HEK293 (cell line): ENCODE data around the gene FHIT.

Source experiments
- ELK4 ChIP-seq: IDR thresholded peaks from 2 replicates; pipeline ENCODE4 v1.6.1; 2011; ENCODE audit warnings: mild to moderate bottlenecking, low read depth, low read length, borderline replicate concordance
- GFI1B ChIP-seq: fragments of 450-650 bp; formaldehyde crosslinking; IDR thresholded peaks from 2 replicates; pipeline ENCODE4 v1.5.1; 2016; ENCODE audit warnings: missing biosample characterization, missing genetic modification characterization
- GLI4 ChIP-seq: fragments of 450-650 bp; formaldehyde crosslinking; IDR thresholded peaks from 2 replicates; pipeline ENCODE4 v1.5.1; 2016; ENCODE audit warnings: missing biosample characterization, missing genetic modification characterization
- GLIS1 ChIP-seq: fragments of 450-650 bp; formaldehyde crosslinking; IDR thresholded peaks from 2 replicates; pipeline ENCODE4 v1.5.1; 2016; ENCODE audit warnings: missing biosample characterization, missing genetic modification characterization
- HIC1 ChIP-seq: fragments of 450-650 bp; formaldehyde crosslinking; IDR thresholded peaks from 2 replicates; pipeline ENCODE4 v1.5.1; 2016; ENCODE audit warnings: missing biosample characterization, missing genetic modification characterization
- KLF16 ChIP-seq: fragments of 450-650 bp; formaldehyde crosslinking; IDR thresholded peaks from 2 replicates; pipeline ENCODE4 v1.5.1; 2017; ENCODE audit warnings: missing biosample characterization, missing genetic modification characterization
- MYNN ChIP-seq: fragments of 450-650 bp; formaldehyde crosslinking; IDR thresholded peaks from 2 replicates; pipeline ENCODE4 v1.5.1; 2016; ENCODE audit warnings: missing biosample characterization, missing genetic modification characterization, borderline replicate concordance
- PRDM10 ChIP-seq: fragments of 450-650 bp; formaldehyde crosslinking; IDR thresholded peaks from 2 replicates; pipeline ENCODE4 v1.5.1; 2016; ENCODE audit warnings: missing biosample characterization, missing genetic modification characterization
- YY2 ChIP-seq: fragments of 450-650 bp; formaldehyde crosslinking; IDR thresholded peaks from 2 replicates; pipeline ENCODE4 v1.5.1; 2016; ENCODE audit warnings: missing biosample characterization, missing genetic modification characterization
- ZBTB20 ChIP-seq: fragments of 450-650 bp; formaldehyde crosslinking; IDR thresholded peaks from 2 replicates; pipeline ENCODE4 v1.5.1; 2016; ENCODE audit warnings: missing biosample characterization, missing genetic modification characterization
- ZBTB21 ChIP-seq: fragments of 450-650 bp; formaldehyde crosslinking; IDR thresholded peaks from 2 replicates; pipeline ENCODE4 v1.5.1; 2017; ENCODE audit warnings: missing biosample characterization, missing genetic modification characterization
- ZBTB48 ChIP-seq: fragments of 450-650 bp; formaldehyde crosslinking; IDR thresholded peaks from 2 replicates; pipeline ENCODE4 v1.5.1; 2016; ENCODE audit warnings: missing biosample characterization, missing genetic modification characterization
- ZBTB8A ChIP-seq: fragments of 450-650 bp; formaldehyde crosslinking; IDR thresholded peaks from 2 replicates; pipeline ENCODE4 v1.5.1; 2016; ENCODE audit warnings: missing biosample characterization, missing genetic modification characterization
- ZNF239 ChIP-seq: fragments of 450-650 bp; formaldehyde crosslinking; IDR thresholded peaks from 2 replicates; pipeline ENCODE4 v1.5.1; 2016; ENCODE audit warnings: missing biosample characterization, missing genetic modification characterization
- ZNF335 ChIP-seq: fragments of 450-650 bp; formaldehyde crosslinking; conservative IDR thresholded peaks from 2 replicates; pipeline ENCODE4 v1.5.1; 2016; ENCODE audit warnings: missing biosample characterization, missing genetic modification characterization
- ZNF391 ChIP-seq: fragments of 450-650 bp; formaldehyde crosslinking; IDR thresholded peaks from 2 replicates; pipeline ENCODE4 v1.5.1; 2016; ENCODE audit warnings: low read depth, missing biosample characterization, missing genetic modification characterization, borderline replicate concordance
- ZNF518A ChIP-seq: fragments of 450-650 bp; formaldehyde crosslinking; conservative IDR thresholded peaks from 2 replicates; pipeline ENCODE4 v1.5.1; 2016; ENCODE audit warnings: low read depth, missing biosample characterization, missing genetic modification characterization
- ZNF544 ChIP-seq: fragments of 450-650 bp; formaldehyde crosslinking; IDR thresholded peaks from 2 replicates; pipeline ENCODE4 v1.5.0; 2017; ENCODE audit warnings: missing biosample characterization, missing genetic modification characterization
- ZNF561 ChIP-seq: fragments of 450-650 bp; IDR thresholded peaks from 2 replicates; pipeline ENCODE4 v1.5.1; 2018; ENCODE audit warnings: missing biosample characterization, missing genetic modification characterization, borderline replicate concordance
- ZNF596 ChIP-seq: fragments of 450-650 bp; IDR thresholded peaks from 2 replicates; pipeline ENCODE4 v1.5.0; 2018; ENCODE audit warnings: missing biosample characterization, mild to moderate bottlenecking, missing genetic modification characterization, moderate library complexity
- ZNF707 ChIP-seq: fragments of 450-650 bp; formaldehyde crosslinking; IDR thresholded peaks from 2 replicates; pipeline ENCODE4 v1.5.1; 2016; ENCODE audit warnings: missing biosample characterization, missing genetic modification characterization
- ZNF830 ChIP-seq: fragments of 450-650 bp; IDR thresholded peaks from 2 replicates; pipeline ENCODE4 v1.5.0; 2018; ENCODE audit warnings: missing biosample characterization, missing genetic modification characterization, low read depth, mild to moderate bottlenecking, moderate library complexity
- ZSCAN5A ChIP-seq: fragments of 450-650 bp; formaldehyde crosslinking; IDR thresholded peaks from 2 replicates; pipeline ENCODE4 v1.5.1; 2016; ENCODE audit warnings: missing biosample characterization, missing genetic modification characterization
- TF ChIP-seq, protein P1 (sequence below): fragments of 450-650 bp; formaldehyde crosslinking; IDR thresholded peaks from 2 replicates; pipeline ENCODE4 v1.5.1; 2016; ENCODE audit warnings: missing biosample characterization, missing genetic modification characterization, borderline replicate concordance

Gene FHIT

DNA sequence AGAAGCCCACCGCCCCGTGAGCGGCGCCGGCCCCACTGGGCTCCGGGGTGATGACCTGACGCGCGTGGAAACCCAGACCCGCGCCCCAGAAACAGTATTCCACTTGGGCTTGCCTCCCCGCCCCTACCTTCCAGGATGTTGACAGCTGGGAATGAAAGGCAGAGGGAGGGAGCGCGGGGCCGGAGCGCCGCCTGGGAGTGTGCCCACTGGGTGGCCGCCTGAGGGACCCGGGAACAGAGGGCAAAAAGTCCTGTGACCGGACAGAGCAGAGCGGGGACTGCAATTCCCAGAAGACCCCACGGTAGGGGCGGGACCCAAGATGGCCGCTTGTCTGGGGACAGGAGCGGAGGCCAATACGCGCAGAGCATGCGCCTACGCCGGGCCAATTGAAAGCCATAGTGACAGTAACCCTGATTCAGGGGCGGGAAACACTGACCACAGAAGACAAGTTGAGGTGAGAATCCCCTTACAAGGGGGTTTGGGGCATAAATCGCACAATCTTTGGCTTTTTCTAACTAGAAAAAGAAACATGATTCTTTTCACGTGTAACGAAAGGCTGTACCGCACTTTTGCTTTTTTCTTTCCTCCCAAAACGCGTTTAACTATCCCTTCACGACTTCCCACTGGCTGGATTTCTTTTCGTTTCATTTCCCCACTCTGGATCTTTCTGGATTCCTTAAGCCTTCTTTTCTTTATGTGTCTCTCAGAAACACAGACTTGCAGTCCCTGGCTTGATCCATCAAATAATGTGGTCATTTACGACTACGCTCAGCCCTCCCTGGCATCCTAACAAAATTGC lies at the start of gene FHIT (continued):
- TF ChIP-seq ZBTB8A (tag by site-specific recombination) (peak; percentile 61; the same call in 1 of the 2 replicates), PRDM10 (tag by site-specific recombination) (peak; percentile 86), ZNF335 (peak; percentile 24; the same call in 1 of the 2 replicates), ZNF391 (0 out of 2 replicates have a peak, but pooled peaks have one; percentile 25), ZNF707 (no peak), ZBTB20 (tag by site-specific recombination) (peak; percentile 100), ZNF561 (tag by site-specific recombination) (0 out of 2 replicates have a peak, but pooled peaks have one; percentile 69), ZSCAN5A (tag by site-specific recombination) (no peak), ZNF239 (tag by site-specific recombination) (no peak), ZNF596 (tag by site-specific recombination) (no peak), ZBTB48 (tag by site-specific recombination) (peak; percentile 43), GFI1B (tag by site-specific recombination) (no peak), ELK4 (no peak), ZNF518A (tag by site-specific recombination) (peak; percentile 39; the same call in 1 of the 2 replicates), MYNN (tag by site-specific recombination) (no peak), YY2 (peak; percentile 91), GLI4 (tag by site-specific recombination) (no peak), ZNF830 (tag by site-specific recombination) (no peak), ZBTB21 (tag by site-specific recombination) (0 out of 2 replicates have a peak, but pooled peaks have one; percentile 25), GLIS1 (tag by site-specific recombination) (peak; percentile 9; the same call in 1 of the 2 replicates), KLF16 (tag by site-specific recombination) (no peak), ZNF544 (tag by site-specific recombination) (no peak), HIC1 (peak; percentile 93)
- TF ChIP-seq, protein P1, sequence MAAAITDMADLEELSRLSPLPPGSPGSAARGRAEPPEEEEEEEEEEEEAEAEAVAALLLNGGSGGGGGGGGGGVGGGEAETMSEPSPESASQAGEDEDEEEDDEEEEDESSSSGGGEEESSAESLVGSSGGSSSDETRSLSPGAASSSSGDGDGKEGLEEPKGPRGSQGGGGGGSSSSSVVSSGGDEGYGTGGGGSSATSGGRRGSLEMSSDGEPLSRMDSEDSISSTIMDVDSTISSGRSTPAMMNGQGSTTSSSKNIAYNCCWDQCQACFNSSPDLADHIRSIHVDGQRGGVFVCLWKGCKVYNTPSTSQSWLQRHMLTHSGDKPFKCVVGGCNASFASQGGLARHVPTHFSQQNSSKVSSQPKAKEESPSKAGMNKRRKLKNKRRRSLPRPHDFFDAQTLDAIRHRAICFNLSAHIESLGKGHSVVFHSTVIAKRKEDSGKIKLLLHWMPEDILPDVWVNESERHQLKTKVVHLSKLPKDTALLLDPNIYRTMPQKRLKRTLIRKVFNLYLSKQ, result no peak
